Memory B cell (primary cell): ENCODE data around the gene NR3C2.

Source experiments
- ATAC-seq: fragments of 150-1000 bp; cut with Tn5 transposase; 2 replicates; pipeline ENCODE4 v1.10.0; 2021; ENCODE audit warnings: low read depth, mild to moderate bottlenecking, moderate library complexity
- DNase-seq, 2 donors: peaks; one replicate each; pipeline ENCODE4 v3.0.0; 2022; ENCODE audit warnings: low spot score in 2 of 2
- H3K27ac Mint-ChIP-seq: one replicate; pipeline ENCODE4 v1.8.0; 2022; ENCODE audit warnings: mild to moderate bottlenecking, moderate library complexity, mixed read lengths
- H3K27me3 Mint-ChIP-seq: one replicate; pipeline ENCODE4 v1.8.0; 2022; ENCODE audit warnings: mixed read lengths
- H3K36me3 Mint-ChIP-seq: one replicate; pipeline ENCODE4 v1.8.0; 2022; ENCODE audit warnings: mild to moderate bottlenecking, mixed read lengths
- H3K4me1 Mint-ChIP-seq: one replicate; pipeline ENCODE4 v1.8.0; 2022; ENCODE audit warnings: mixed read lengths
- H3K4me3 Mint-ChIP-seq: one replicate; pipeline ENCODE4 v1.8.0; 2022; ENCODE audit warnings: mild to moderate bottlenecking, moderate library complexity, mixed read lengths
- H3K9me3 Mint-ChIP-seq: one replicate; pipeline ENCODE4 v1.8.0; 2022; ENCODE audit warnings: mixed read lengths

The NR3C2 gene

GRCh38 chr4:148109216-148109615, 333.0 kb downstream of the NR3C2 start:
- Mint-ChIP-seq H3K9me3 (peaks cover 2% of the 10 kb centered on the region), H3K4me1 (peaks cover 3% of the 10 kb centered on the region), H3K4me3 (no peak overlapping the region), H3K36me3 (peaks cover 54% of the 10 kb centered on the region), H3K27me3 (no peaks in the 10 kb centered on the region), H3K27ac (no peak overlapping the region)
- DNase-seq (no peak), ATAC-seq (no peak)

- DNase-seq (no peak), ATAC-seq (no peak)
- Mint-ChIP-seq H3K9me3 (peaks cover 2% of the 10 kb centered on the region), H3K4me1 (peaks cover 3% of the 10 kb centered on the region), H3K27me3 (no peaks in the 10 kb centered on the region), H3K36me3 (peaks cover 50% of the 10 kb centered on the region), H3K4me3 (no peak overlapping the region), H3K27ac (no peak overlapping the region)
Observed at GRCh38 chr4:148108766-148109165, 333.4 kb downstream of the NR3C2 start.

GRCh38 chr4:148103597-148104355, 338.4 kb downstream of the NR3C2 start:
- H3K27me3 Mint-ChIP-seq, result no peaks in the 10 kb centered on the region
- H3K4me1 Mint-ChIP-seq, result peaks cover 3% of the 10 kb centered on the region
- peaks cover 34% of the 10 kb centered on the region for H3K36me3 Mint-ChIP-seq
- no peak overlapping the region for H3K27ac Mint-ChIP-seq
- ATAC-seq, result no peak
- no peak for DNase-seq
- no peak overlapping the region for H3K4me3 Mint-ChIP-seq
- H3K9me3 Mint-ChIP-seq, result peaks cover 2% of the 10 kb centered on the region

DNA sequence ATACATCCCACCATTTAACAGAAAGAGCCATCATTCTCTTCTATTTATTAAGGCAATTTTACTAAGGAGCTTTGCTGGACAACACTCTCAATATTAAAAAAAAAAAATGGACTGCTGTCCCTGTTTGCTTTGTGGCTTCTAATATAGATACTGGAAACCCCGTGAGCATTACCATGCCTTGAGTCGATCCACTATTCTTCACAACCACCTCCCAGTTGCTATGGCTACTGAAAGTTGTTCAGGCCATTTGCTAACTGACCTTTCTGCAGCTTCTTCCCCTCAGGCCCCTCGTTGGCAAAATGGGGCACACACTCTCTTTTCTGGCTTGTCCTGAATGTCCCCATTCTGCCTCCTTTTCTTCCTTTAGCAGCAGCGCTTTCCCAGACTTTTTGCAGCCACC, 340.4 kb downstream of the NR3C2 start:
- Mint-ChIP-seq H3K27ac (no peak overlapping the region), H3K4me3 (no peak overlapping the region), H3K4me1 (peaks cover 3% of the 10 kb centered on the region), H3K9me3 (no peaks in the 10 kb centered on the region), H3K27me3 (no peaks in the 10 kb centered on the region), H3K36me3 (peaks cover 25% of the 10 kb centered on the region)
- no peak for DNase-seq
- ATAC-seq, result no peak

GRCh38 chr4:148101235-148101634, 341.0 kb downstream of the NR3C2 start:
- no peak for DNase-seq
- H3K36me3 Mint-ChIP-seq, result peaks cover 21% of the 10 kb centered on the region
- H3K4me1 Mint-ChIP-seq, result peaks cover 3% of the 10 kb centered on the region
- no peaks in the 10 kb centered on the region for H3K9me3 Mint-ChIP-seq
- H3K27me3 Mint-ChIP-seq, result no peaks in the 10 kb centered on the region
- no peak for ATAC-seq
- no peak overlapping the region for H3K27ac Mint-ChIP-seq
- H3K4me3 Mint-ChIP-seq, result no peak overlapping the region

- Mint-ChIP-seq H3K4me3 (no peak overlapping the region), H3K9me3 (no peaks in the 10 kb centered on the region), H3K36me3 (peaks cover 20% of the 10 kb centered on the region)
Observed at GRCh38 chr4:148097801-148098200, 344.4 kb downstream of the NR3C2 start.

DNA sequence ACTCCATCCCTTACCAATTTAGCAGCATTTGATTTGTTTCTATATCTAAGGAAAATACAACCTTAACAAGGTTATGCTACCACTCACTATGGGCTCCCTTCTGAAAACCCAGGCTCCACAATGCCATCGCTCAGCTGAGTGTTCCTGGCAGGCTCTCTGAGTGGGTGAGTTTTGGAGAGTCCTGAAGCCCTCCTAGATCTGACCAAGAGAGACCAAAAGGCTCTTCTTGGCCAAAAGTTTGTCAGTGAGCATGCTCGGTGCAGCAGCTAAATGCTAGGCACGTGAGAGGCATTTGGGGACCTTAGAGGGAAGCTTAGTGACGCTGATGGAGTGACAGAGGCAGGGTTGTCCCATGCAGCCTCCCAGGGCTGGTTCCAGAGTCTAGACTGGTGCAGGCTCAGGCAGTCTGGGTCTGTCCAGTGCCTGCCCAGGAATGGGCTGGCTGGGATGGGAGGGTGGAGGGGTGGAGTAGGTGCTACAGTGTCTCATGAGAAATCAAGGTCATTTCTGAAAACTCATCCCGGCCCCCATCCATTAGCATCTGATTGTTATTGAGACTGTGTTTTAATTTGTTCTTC, 346.8 kb downstream of the NR3C2 start:
- ATAC-seq, result no peak
- no peak overlapping the region for H3K4me3 Mint-ChIP-seq
- peaks cover 19% of the 10 kb centered on the region for H3K36me3 Mint-ChIP-seq
- H3K9me3 Mint-ChIP-seq, result no peaks in the 10 kb centered on the region
- no peaks in the 10 kb centered on the region for H3K4me1 Mint-ChIP-seq
- no peak overlapping the region for H3K27ac Mint-ChIP-seq
- no peaks in the 10 kb centered on the region for H3K27me3 Mint-ChIP-seq
- no peak for DNase-seq

More at GRCh38 chr4:148097801-148098200, 344.4 kb downstream of the NR3C2 start:
- no peaks in the 10 kb centered on the region for H3K4me1 Mint-ChIP-seq
- H3K27me3 Mint-ChIP-seq, result no peaks in the 10 kb centered on the region
- ATAC-seq, result no peak
- no peak overlapping the region for H3K27ac Mint-ChIP-seq
- no peak for DNase-seq

DNA sequence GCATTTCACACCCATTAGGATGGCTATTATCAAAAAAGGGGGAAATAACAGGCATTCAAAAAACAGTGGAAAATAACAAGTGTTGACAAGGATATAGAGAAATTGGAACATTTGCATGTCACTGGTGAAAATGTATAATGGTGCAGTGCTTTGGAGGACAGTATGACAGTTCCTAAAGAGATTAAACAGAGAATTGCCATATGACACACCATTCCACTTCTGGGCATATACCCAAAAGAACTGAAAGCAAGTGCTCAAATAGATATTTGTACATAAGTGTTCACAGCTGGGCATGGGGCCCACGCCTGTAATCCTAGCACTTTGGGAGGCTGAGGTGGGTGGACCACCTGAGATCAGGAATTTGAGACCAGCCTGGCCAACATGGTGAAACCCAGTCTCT, 348.1 kb downstream of the NR3C2 start:
- Mint-ChIP-seq H3K27ac (no peak overlapping the region), H3K9me3 (no peaks in the 10 kb centered on the region), H3K4me1 (no peaks in the 10 kb centered on the region), H3K4me3 (no peak overlapping the region), H3K36me3 (peaks cover 22% of the 10 kb centered on the region), H3K27me3 (no peaks in the 10 kb centered on the region)
- ATAC-seq, result no peak
- no peak for DNase-seq

- no peak for DNase-seq
- Mint-ChIP-seq H3K36me3 (peaks cover 22% of the 10 kb centered on the region), H3K4me1 (no peaks in the 10 kb centered on the region), H3K4me3 (no peak overlapping the region), H3K27ac (no peak overlapping the region), H3K27me3 (no peaks in the 10 kb centered on the region), H3K9me3 (no peaks in the 10 kb centered on the region)
- ATAC-seq, result no peak
Observed at GRCh38 chr4:148093065-148093464, 349.1 kb downstream of the NR3C2 start.

GRCh38 chr4:148092316-148093014, 349.7 kb downstream of the NR3C2 start:
- Mint-ChIP-seq H3K4me1 (peaks cover 2% of the 10 kb centered on the region), H3K9me3 (no peaks in the 10 kb centered on the region), H3K27ac (no peak overlapping the region), H3K36me3 (peaks cover 20% of the 10 kb centered on the region), H3K4me3 (no peak overlapping the region), H3K27me3 (no peaks in the 10 kb centered on the region)
- no peak for ATAC-seq
- DNase-seq, result no peak

- DNase-seq (no peak), ATAC-seq (no peak)
- Mint-ChIP-seq H3K36me3 (peaks cover 20% of the 10 kb centered on the region), H3K9me3 (no peaks in the 10 kb centered on the region), H3K27ac (no peak overlapping the region), H3K4me3 (no peak overlapping the region), H3K27me3 (no peaks in the 10 kb centered on the region), H3K4me1 (peaks cover 4% of the 10 kb centered on the region)
Observed at GRCh38 chr4:148091896-148092295, 350.3 kb downstream of the NR3C2 start.

- no peaks in the 10 kb centered on the region for H3K9me3 Mint-ChIP-seq
- peaks cover 8% of the 10 kb centered on the region for H3K4me1 Mint-ChIP-seq
- no peak for DNase-seq
- H3K27ac Mint-ChIP-seq, result no peak overlapping the region
- H3K27me3 Mint-ChIP-seq, result no peaks in the 10 kb centered on the region
- H3K4me3 Mint-ChIP-seq, result no peak overlapping the region
- no peak for ATAC-seq
- H3K36me3 Mint-ChIP-seq, result peaks cover 16% of the 10 kb centered on the region
Observed at GRCh38 chr4:148090503-148091476, 351.4 kb downstream of the NR3C2 start.

- no peak for DNase-seq
- H3K27ac Mint-ChIP-seq, result no peak overlapping the region
- no peak overlapping the region for H3K4me3 Mint-ChIP-seq
- H3K4me1 Mint-ChIP-seq, result peaks cover 8% of the 10 kb centered on the region
- peaks cover 17% of the 10 kb centered on the region for H3K36me3 Mint-ChIP-seq
- no peaks in the 10 kb centered on the region for H3K27me3 Mint-ChIP-seq
- ATAC-seq, result no peak
- H3K9me3 Mint-ChIP-seq, result no peaks in the 10 kb centered on the region
Observed at GRCh38 chr4:148090029-148090428, 352.2 kb downstream of the NR3C2 start.
